Activated CD8-positive, alpha-beta memory T cell treated with anti-CD3 and anti-CD28 coated beads for 36 hours (primary cell): Measurements from ENCODE around the gene KLRC4. TPM values are rescaled to one million over a fixed set of nuclear protein-coding genes. Genes with fewer than 3 reads are reported as not detected.
"Not testable (repeated sequence)": the region's sequence is repeated elsewhere in the genome, so short reads cannot be mapped to it uniquely, and the experiment has no call there.

ENCODE experiments used
- CTCF ChIA-PET: fragments of 350-600 bp; sonication (Branson Sonifier 250); formaldehyde crosslinking; loops from one replicate; lab custom pipeline; 2021; ENCODE audit warnings: antibody characterized with exemption; lab: Charles Lee
- POLR2A ChIA-PET: fragments of 350-600 bp; sonication (Branson Sonifier 250); formaldehyde crosslinking; loops from one replicate; lab custom pipeline; 2021; ENCODE audit warnings: antibody characterized with exemption; lab: Charles Lee
- total RNA-seq, 2 experiments: library from RNA; stranded (reverse); gene quantifications; one replicate each; pipeline ENCODE4 v1.2.3, GENCODE V29; 2021

The KLRC4 gene
- total RNA-seq = 1 to 10 TPM; 6.6 to 7.6 TPM

GRCh38 chr12:10409392-10409791, at the start of gene KLRC4:
Gene KLRC4, minus strand, starts transcription at chr12:10409757. Its CDS starts 182 bp downstream, at chr12:10409575.
- CTCF ChIA-PET = no interaction called here
- POLR2A ChIA-PET = interaction anchor here (0.6 to 1.1 kb wide), 4 partner anchors 12 to 149 kb away, joined by 3 to 4 read pairs (median 4); no protein-coding TSS in a partner anchor

- POLR2A ChIA-PET = no interaction called here
- CTCF ChIA-PET = no interaction called here
Measured at GRCh38 chr12:10457760-10458159, 48.2 kb upstream of the KLRC4 start.

GRCh38 chr12:10456856-10457255, 47.3 kb upstream of the KLRC4 start:
- ChIA-PET CTCF (no interaction called here), POLR2A (interaction anchor here (0.6 kb wide), 1 partner anchor 70 kb away, joined by 4 read pairs; no protein-coding TSS in a partner anchor)

GRCh38 chr12:10455766-10456165, 46.2 kb upstream of the KLRC4 start:
- POLR2A ChIA-PET = no interaction called here
- CTCF ChIA-PET = interaction anchor here (0.7 to 1.1 kb wide), 2 partner anchors 27 to 38 kb away, joined by 3 read pairs; no protein-coding TSS in a partner anchor

GRCh38 chr12:10454531-10454930, 45.0 kb upstream of the KLRC4 start:
- POLR2A ChIA-PET = no interaction called here
- CTCF ChIA-PET = no interaction called here

GRCh38 chr12:10453156-10453555, 43.6 kb upstream of the KLRC4 start, which contains the start of gene KLRC1:
Gene KLRC1, minus strand, starts transcription at chr12:10453377. Its CDS starts 2,221 bp downstream, at chr12:10451156.
- CTCF ChIA-PET = no interaction called here
- POLR2A ChIA-PET = no interaction called here

GRCh38 chr12:10448236-10448635, 38.7 kb upstream of the KLRC4 start:
- CTCF ChIA-PET = no interaction called here
- POLR2A ChIA-PET = no interaction called here

- CTCF ChIA-PET = interaction anchor here (1.1 kb wide), 1 partner anchor 23 kb away, joined by 4 read pairs; no protein-coding TSS in a partner anchor
- POLR2A ChIA-PET = not testable (repeated sequence)
Measured at GRCh38 chr12:10446052-10446451, 36.5 kb upstream of the KLRC4 start.

- CTCF ChIA-PET = not testable (repeated sequence)
- POLR2A ChIA-PET = interaction anchor here (0.6 kb wide), 1 partner anchor 54 kb away, joined by 3 read pairs; no protein-coding TSS in a partner anchor
Measured at GRCh38 chr12:10441144-10441543, 31.6 kb upstream of the KLRC4 start.

GRCh38 chr12:10439608-10440274, 30.2 kb upstream of the KLRC4 start:
- POLR2A ChIA-PET, CTCF ChIA-PET: not testable (repeated sequence)

GRCh38 chr12:10437601-10438000, 28.0 kb upstream of the KLRC4 start:
- CTCF ChIA-PET, POLR2A ChIA-PET: not testable (repeated sequence)

- CTCF ChIA-PET, POLR2A ChIA-PET: not testable (repeated sequence)
Measured at GRCh38 chr12:10435816-10436215, 26.3 kb upstream of the KLRC4 start, which contains the start of gene KLRC2. Gene KLRC2, minus strand, starts transcription at chr12:10436010. Its CDS starts 24 bp downstream, at chr12:10435986.

- POLR2A ChIA-PET = not testable (repeated sequence)
Measured at GRCh38 chr12:10430623-10431022, 21.1 kb upstream of the KLRC4 start.

GRCh38 chr12:10425938-10426337, 16.4 kb upstream of the KLRC4 start:
- CTCF ChIA-PET, POLR2A ChIA-PET: not testable (repeated sequence)

More at GRCh38 chr12:10430623-10431022, 21.1 kb upstream of the KLRC4 start:
- CTCF ChIA-PET = not testable (repeated sequence)

GRCh38 chr12:10424260-10424899, 14.8 kb upstream of the KLRC4 start:
- POLR2A ChIA-PET, CTCF ChIA-PET: not testable (repeated sequence)

GRCh38 chr12:10422159-10422558, 12.6 kb upstream of the KLRC4 start:
- CTCF ChIA-PET, POLR2A ChIA-PET: not testable (repeated sequence)

GRCh38 chr12:10420334-10420733, 10.8 kb upstream of the KLRC4 start, which contains the start of gene KLRC3:
Gene KLRC3, minus strand, starts transcription at chr12:10420595. Its CDS starts 45 bp downstream, at chr12:10420550.
- CTCF ChIA-PET, POLR2A ChIA-PET: not testable (repeated sequence)

GRCh38 chr12:10408842-10409241, 715 bp downstream of the KLRC4 start:
- CTCF ChIA-PET = no interaction called here
- POLR2A ChIA-PET = interaction anchor here (0.6 to 1.1 kb wide), 5 partner anchors 12 to 150 kb away, joined by 3 to 4 read pairs (median 4); no protein-coding TSS in a partner anchor

- CTCF ChIA-PET = interaction anchor here (0.5 to 1.3 kb wide), 4 partner anchors 21 to 224 kb away, joined by 3 to 5 read pairs (median 4); no protein-coding TSS in a partner anchor
- POLR2A ChIA-PET = interaction anchor here (0.5 to 1.5 kb wide), 8 partner anchors 10 to 148 kb away, joined by 3 to 7 read pairs (median 4); no protein-coding TSS in a partner anchor
Measured at GRCh38 chr12:10406725-10407124, 2.8 kb downstream of the KLRC4 start.

- ChIA-PET POLR2A (interaction anchor here (0.6 to 1.1 kb wide), 2 partner anchors 31 to 86 kb away, joined by 3 read pairs; no protein-coding TSS in a partner anchor), CTCF (interaction anchor here (0.6 kb wide), 1 partner anchor 15 kb away, joined by 3 read pairs; no protein-coding TSS in a partner anchor)
Measured at GRCh38 chr12:10405294-10405693, 4.3 kb downstream of the KLRC4 start.
